ENCODE measurements around the gene AUTS2. TPM values are rescaled to one million over a fixed set of nuclear protein-coding genes. Genes with fewer than 3 reads are reported as not detected.

AUTS2 gene
- total and polyA plus RNA-seq, 2 of the 8 experiments (the other 6 are each of a cell fraction or from before 2014, with no cell fraction given): 25.9 to 101 TPM

- Histone ChIP-seq H2AK5ac (ENCODE audit: low read depth, low read length) (no peak overlapping the region), H3K79me2 (ENCODE audit: control insufficient read depth in 1 of 2, insufficient read depth in 2 of 2, low read length in 2 of 2) (no peaks in the 10 kb centered on the region), H3K9ac (replicated peaks in 1 of 4; ENCODE audit: extremely low read depth in 1 of 4, low read depth in 3 of 4, low read length in 3 of 4) (no peak overlapping the region; a peak in 1 of 7 replicates), H4K91ac (replicated peaks; ENCODE audit: insufficient read length, low read length) (no peak overlapping the region), H3K79me1 (ENCODE audit: low read depth, low read length) (no peaks in the 10 kb centered on the region), H3K14ac (ENCODE audit: insufficient read length) (no peak overlapping the region), H2BK20ac (ENCODE audit: low read length) (no peak overlapping the region), H3K9me3 (ENCODE audit: insufficient read depth in 2 of 2, low read depth in 1 of 2, low read length in 1 of 2) (no peaks in the 10 kb centered on the region), H3K4me2 (ENCODE audit: insufficient read depth in 1 of 2, low read depth in 2 of 2, low read length in 2 of 2) (no peak overlapping the region), H3K4me1 (replicated peaks in 1 of 4; ENCODE audit: control insufficient read depth in 3 of 4, insufficient read depth in 4 of 4, low read length in 3 of 4) (no peaks in the 10 kb centered on the region), H2BK15ac (ENCODE audit: low read length) (no peak overlapping the region), H3K4ac (replicated peaks; ENCODE audit: insufficient read length, low read depth, low read length) (no peak overlapping the region), H4K20me1 (replicated peaks in 1 of 2; ENCODE audit: control insufficient read depth in 1 of 2, insufficient read depth in 2 of 2, low read length in 2 of 2) (no peaks in the 10 kb centered on the region), H3K27me3 (replicated peaks in 1 of 4; ENCODE audit: control insufficient read depth in 3 of 4, extremely low read depth in 1 of 4, insufficient read depth in 3 of 4, low read length in 3 of 4) (no peaks in the 10 kb centered on the region), H3K27ac (ENCODE audit: low read depth, low read length) (no peak overlapping the region), H4K8ac (ENCODE audit: extremely low read depth, insufficient read depth, low read length) (no peak overlapping the region), H4K5ac (ENCODE audit: insufficient read length, low read depth, low read length) (no peak overlapping the region), H3K56ac (replicated peaks; ENCODE audit: insufficient read length, low read depth, low read length) (no peak overlapping the region), H3K36me3 (ENCODE audit: control insufficient read depth in 2 of 4, insufficient read depth in 4 of 4, low read length in 3 of 4) (no peaks in the 10 kb centered on the region), H2BK12ac (ENCODE audit: low read depth, low read length) (no peak overlapping the region), H3K23ac (ENCODE audit: insufficient read length) (no peak overlapping the region), H3K18ac (ENCODE audit: extremely low read depth, low read length) (no peak overlapping the region), H3K4me3 (ENCODE audit: extremely low read depth in 1 of 4, insufficient read depth in 2 of 4, low read depth in 3 of 4, low read length in 4 of 4) (no peak overlapping the region), H2BK120ac (replicated peaks; ENCODE audit: low read depth, low read length) (no peak overlapping the region), H3K23me2 (ENCODE audit: low read depth, low read length) (peaks cover 13% of the 10 kb centered on the region; the same call in 1 of the 2 replicates), H2AFZ (ENCODE audit: low read length) (no peak overlapping the region), H2BK5ac (ENCODE audit: low read depth, low read length) (no peak overlapping the region)
- 86% methylated on average over 2 of the region's 2 CpGs; no CpG with 5 or more reads in 1 of the 2 experiments for WGBS, 2 experiments (ENCODE audit: extremely low coverage in 1 of 2, insufficient coverage in 1 of 2, insufficient read length in 1 of 2, insufficient replicate concordance in 2 of 2, low coverage in 1 of 2, low lambda C conversion rate in 2 of 2, missing lambda C conversion rate in 1 of 2)
- TF ChIP-seq KDM1A (IDR thresholded peaks at IDR 0.05; ENCODE audit: borderline replicate concordance, low read length): no peak
- TF ChIP-seq NANOG (IDR thresholded peaks at IDR 0.05; ENCODE audit: insufficient read depth, low read depth, low read length, poor library complexity, severe bottlenecking): no peak
- TF ChIP-seq, protein P1, sequence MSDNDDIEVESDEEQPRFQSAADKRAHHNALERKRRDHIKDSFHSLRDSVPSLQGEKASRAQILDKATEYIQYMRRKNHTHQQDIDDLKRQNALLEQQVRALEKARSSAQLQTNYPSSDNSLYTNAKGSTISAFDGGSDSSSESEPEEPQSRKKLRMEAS (IDR thresholded peaks at IDR 0.05): no peak
- no peak for TF ChIP-seq CHD2 (IDR thresholded peaks at IDR 0.05; ENCODE audit: low read length)
- TF ChIP-seq JUN (IDR thresholded peaks at IDR 0.05; ENCODE audit: low read depth, low read length): no peak
- POLR2A ChIA-PET (ENCODE audit: partially characterized antibody): no interaction called here
- DNase-seq (ENCODE audit: low read depth in 1 of 2, low spot score in 2 of 2) (no peak), FAIRE-seq (no peak)
- CTCF ChIA-PET (ENCODE audit: partially characterized antibody): no interaction called here
These were observed 899.5 kb downstream of the AUTS2 start for GRCh38 chr7:70497793-70498192.
